T1000 (cell line): ENCODE data around the gene ARHGAP15.

Experiments
- DNase-seq: peaks from one replicate; lab custom pipeline; 2025; ENCODE audit warnings: mixed read lengths; lab: John Stamatoyannopoulos, UW

Gene ARHGAP15

GRCh38 chr2:143171817-143172216 lies 42.6 kb downstream of the ARHGAP15 start:
- DNase-seq: no peak

- no peak for DNase-seq
Observed at GRCh38 chr2:143175438-143175837, 46.2 kb downstream of the ARHGAP15 start.

- DNase-seq: no peak
Observed at GRCh38 chr2:143176606-143177005, 47.4 kb downstream of the ARHGAP15 start.

DNA sequence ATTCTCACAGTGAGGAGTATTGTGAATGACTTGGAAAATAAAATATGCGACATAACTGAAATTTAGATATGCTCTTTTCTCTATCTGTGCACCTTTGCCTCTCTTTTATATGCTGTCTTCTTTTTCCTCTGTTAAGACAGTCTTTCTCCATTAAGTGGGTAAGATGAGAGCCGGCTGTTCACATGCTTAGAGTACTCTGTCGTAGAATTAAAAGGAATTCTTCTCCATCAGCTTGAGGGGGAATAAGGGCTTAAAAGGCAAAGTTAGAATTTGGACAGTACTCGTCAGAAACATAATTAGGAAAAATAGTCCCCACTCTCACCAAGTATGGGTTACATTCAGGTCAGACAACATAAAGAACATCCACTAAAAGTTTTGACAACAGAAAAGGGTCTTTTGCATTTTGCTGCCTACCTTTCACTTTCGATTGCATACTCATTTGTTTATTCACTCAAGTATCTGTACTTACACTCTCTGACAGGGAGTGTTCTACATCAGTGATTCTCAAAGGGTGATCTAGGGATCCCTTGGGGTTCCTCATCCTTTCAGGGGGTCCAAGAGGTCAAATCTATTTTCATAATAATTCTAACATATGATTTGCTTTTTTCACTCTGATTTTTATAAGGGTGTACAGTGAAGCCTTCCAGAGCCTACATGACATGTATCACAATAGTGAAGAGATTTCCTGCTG lies 48.0 kb downstream of the ARHGAP15 start:
- no peak for DNase-seq

GRCh38 chr2:143181494-143181893 lies 52.3 kb downstream of the ARHGAP15 start:
- no peak for DNase-seq

DNA sequence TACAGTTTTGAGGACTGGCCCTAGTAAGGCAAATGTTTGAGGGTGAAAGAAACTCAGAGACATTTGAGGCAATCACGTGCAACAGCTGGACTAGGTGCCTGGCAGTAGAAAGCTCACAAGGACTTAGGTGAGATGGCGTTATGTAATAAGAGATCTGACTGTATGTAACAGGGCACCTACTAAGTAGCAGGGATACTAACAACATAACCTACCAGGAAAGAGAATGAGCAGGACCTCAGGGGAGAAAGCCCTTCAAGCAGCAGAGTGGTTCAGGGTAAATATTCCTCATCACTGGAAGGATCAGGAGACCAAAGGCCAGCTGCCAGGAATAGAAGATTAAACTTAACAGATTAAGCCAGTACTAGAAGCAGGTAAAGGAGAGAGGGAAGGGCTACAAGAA lies 53.4 kb downstream of the ARHGAP15 start:
- no peak for DNase-seq

DNA sequence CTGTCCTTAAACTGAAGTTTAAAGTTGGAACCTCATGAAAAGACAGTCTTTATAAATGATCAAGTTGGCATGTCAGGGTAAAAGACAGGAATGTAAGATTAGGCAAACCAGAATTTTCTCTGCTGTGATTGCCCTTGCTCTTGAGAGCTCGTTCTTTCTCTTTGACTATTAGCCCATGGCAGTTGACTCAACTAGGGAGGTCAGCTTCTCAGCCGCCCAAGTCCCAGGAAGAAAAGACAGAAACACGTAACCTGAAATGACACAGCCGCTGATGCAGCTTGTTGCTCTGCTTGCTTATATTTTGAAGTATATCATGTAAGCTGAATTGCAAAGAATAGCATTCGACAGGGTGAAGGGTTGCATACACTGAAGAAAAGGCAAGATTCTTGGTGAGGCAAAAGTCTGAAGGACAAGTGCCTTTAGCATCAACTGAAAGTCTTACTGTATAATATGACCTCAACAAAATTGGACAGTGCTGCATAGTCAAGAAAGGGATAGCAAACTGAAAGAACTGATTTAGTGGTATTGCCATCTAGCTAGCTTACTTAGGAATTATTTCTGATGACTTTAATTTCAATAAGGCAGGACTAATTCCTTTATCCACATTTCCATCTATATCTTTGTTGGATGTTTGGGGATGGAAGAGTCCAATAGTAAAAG lies 54.7 kb downstream of the ARHGAP15 start:
- DNase-seq: no peak

- no peak for DNase-seq
Observed at GRCh38 chr2:143186876-143187275, 57.7 kb downstream of the ARHGAP15 start.

DNA sequence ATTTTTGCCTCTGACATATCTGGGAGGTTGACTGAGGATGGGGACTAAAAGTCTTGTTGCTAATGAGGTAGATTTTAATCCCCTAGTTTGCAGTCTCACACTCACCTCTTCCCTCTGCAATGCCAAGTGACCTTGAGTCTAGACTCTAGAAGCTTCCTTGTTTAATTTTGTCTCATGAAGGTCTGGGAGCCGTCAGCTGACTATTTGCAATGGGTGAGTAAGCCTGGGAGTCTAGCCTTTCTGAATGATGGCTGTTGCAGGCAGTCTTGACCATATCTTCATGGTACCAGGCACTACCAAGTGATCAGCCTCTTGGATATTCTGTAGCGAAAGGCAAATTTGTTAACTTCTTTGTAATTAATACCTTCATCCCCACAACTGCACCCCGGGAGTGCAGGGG lies 61.2 kb downstream of the ARHGAP15 start:
- DNase-seq: no peak

DNA sequence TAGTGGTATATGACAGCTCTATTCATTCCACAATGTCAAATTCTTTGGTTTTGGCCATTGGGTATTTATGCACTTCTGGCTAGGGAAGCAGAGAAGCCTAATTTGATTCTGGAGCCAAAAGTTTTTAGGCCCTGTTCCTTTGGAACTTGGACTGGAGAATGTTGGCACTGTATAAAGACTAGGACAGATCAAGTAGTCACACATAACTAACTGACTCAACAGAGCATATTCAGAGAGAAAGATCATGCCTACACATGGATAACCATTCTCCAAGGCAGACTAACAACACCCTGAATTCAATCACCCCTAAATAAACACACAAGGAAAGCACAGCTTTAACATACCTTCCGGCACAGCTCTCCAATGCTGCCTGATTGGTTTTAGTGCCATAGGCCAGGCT lies 62.9 kb downstream of the ARHGAP15 start:
- no peak for DNase-seq

GRCh38 chr2:143192716-143193115 lies 63.5 kb downstream of the ARHGAP15 start:
- DNase-seq: no peak

DNA sequence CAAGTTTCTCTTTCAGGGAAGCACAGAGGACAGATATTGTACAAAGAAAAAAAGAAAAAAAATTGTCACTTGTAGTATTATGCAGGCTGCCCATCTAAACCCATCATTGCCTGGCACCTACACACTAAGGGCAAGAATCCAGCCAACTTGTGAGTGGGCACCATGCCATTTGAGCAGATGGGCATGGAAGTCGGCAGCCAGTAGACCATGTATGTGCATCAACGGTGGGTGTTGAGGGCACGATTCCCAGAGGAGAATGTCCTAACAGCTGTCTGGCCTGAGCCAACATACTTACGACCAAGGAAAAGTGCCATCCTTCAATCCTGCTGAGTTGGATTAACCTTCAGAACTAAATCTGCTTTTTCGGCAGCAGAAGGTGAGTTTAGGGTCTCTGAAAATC lies 63.9 kb downstream of the ARHGAP15 start:
- DNase-seq: no peak

DNA sequence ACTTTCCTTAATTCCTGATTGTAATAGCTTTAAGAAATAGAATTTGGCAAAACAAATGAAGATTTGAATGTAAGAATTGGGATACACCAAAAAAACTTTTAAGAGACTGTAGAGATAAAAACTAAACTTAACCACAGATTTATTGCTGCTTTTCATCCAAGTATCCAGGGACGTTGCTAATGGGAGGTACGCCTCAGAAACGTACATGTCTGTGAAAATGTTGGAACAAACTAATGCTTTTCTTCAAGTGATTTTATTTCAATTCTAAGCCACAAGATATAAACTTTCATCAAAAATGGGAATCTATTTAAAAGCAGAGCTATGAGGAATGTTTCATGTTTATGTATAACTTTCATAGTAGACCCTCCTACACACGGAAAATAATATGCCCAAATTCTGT lies 66.3 kb downstream of the ARHGAP15 start:
- DNase-seq: no peak

DNA sequence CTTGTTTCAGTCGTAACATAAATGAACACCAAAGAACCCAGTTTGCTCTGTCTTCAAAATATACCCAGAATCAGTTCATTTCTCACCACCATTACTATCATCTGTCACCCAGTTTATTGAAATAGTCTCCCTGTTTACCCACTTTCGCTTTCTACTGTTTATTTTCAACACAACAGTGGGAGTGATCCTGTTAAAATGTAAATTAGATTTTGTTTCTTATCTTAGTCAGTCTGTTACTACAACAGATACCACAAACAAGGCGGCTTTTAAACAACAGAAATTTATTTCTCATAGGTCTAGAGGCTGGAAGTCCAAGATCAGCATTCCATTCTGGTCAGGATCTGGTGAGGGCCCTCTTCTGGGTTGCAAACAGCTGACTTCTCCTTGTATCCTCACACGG lies 74.8 kb downstream of the ARHGAP15 start:
- no peak for DNase-seq

- DNase-seq: no peak
Observed at GRCh38 chr2:143205106-143205764, 76.0 kb downstream of the ARHGAP15 start.

GRCh38 chr2:143209570-143210445 lies 80.6 kb downstream of the ARHGAP15 start:
- no peak for DNase-seq

DNA sequence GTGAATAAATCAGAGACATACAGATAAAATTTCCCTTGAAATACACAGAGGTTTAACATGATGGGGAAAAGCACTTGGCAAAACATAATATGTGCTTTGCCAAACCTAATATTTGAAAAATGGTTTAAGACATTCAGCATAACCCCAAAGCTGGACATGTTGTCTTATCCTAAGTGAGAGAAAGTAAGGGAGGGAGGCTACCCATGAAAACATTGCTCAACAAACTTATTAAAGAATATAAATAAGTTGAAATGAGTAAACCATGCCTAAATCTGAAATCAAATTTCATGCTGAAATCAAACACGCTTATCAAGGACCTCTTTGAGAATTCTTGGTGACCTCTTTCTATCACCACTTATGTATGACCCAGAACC lies 81.2 kb downstream of the ARHGAP15 start:
- no peak for DNase-seq

DNA sequence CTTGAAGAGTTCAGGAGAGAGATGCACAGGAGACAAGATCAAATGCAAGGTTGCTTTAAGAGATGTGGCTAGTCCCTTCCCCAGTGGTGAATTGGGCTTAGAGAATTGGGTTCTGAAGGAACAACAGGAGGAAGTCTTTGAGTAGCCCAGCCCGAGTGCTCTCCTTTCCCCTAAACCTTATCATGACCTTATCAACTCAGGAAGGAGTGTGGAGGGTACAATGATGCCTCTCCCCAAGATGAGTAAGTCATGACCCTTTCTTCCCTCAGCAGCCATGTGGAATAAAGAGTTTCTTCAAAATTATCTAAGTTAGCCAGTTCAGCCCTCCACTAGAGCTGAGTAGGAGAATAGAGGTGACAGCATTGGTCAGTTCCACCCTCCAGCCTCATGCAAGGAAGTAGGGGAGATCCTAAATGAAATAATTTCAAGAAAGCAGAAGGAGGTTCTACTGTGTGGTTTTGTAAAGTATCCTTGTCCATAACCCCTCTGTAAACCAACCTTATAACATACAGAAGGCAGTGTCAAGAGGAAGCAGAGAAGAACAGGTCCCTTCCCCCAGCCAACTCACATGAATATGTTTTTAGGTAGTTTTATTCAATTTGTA lies 88.4 kb downstream of the ARHGAP15 start:
- no peak for DNase-seq

GRCh38 chr2:143218621-143219020 lies 89.4 kb downstream of the ARHGAP15 start:
- DNase-seq: no peak

- DNase-seq: no peak
Observed at GRCh38 chr2:143219266-143219665, 90.0 kb downstream of the ARHGAP15 start.

DNA sequence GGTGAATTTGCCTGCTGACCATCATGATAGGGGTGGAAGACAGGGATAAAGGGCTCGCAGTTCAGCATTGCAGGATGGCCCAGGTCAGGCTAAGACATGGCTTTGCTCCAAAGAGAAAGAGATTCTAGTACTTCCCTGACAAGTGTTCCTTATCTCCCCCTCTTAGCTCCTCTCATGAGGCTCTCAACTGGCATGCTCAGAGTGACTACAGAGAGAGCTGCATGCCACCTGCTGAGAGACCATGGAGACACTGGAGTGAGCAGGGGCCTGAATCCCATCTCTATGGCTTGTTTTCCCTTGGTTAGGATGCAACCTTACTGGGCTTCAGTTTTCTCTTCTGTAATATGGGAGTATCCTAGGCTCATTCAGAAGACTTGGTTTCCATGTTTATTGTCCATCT lies 94.3 kb downstream of the ARHGAP15 start:
- no peak for DNase-seq

GRCh38 chr2:143225931-143226330 lies 96.7 kb downstream of the ARHGAP15 start:
- no peak for DNase-seq
